ENCODE data around the gene PTPRN2. TPM values are rescaled to one million over a fixed set of nuclear protein-coding genes. Genes with fewer than 3 reads are reported as not detected.

Gene PTPRN2
- total RNA-seq, 1 experiment from 2014 or later: 4.4 TPM

- no peak for DNase-seq (ENCODE audit: low spot score)
These were observed 320.5 kb downstream of the PTPRN2 start for GRCh38 chr7:158266817-158267741.

DNA sequence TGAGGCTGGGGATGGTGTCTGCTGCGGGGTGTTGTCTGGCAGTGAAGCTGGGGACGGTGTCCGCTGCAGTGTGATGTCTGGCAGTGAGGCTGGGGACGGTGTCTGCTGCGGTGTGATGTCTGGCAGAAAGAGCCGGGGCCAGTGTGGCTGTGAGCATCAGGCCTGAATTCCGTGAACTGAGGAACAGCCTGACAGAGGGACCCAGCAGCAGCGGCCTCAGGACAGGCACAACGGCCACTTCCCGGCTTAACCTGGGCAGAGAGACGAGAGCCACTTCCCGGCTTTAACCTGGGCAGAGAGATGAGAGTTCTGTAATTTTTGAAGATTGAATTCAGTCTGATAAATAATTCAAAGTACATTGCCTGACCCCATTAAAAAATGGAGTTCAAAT lies 321.2 kb downstream of the PTPRN2 start:
- no peak for DNase-seq (ENCODE audit: low spot score)

DNA sequence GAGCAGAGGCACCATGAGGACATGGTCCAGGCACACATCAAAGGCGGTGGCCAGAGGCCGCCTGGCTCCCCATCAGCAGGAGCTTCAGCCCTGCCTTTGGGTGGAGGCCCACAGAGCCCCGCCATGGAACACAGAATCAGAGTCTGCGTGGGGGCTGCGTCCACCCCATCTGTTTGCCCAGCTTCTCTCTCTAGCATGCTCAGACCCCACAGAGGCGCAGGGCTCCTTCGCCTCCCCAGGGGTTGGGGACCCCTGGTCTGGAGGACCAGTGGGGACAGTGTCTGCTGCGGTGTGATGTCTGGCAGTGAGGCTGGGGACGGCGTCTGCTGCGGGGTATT lies 321.9 kb downstream of the PTPRN2 start:
- DNase-seq (ENCODE audit: low spot score): no peak

DNA sequence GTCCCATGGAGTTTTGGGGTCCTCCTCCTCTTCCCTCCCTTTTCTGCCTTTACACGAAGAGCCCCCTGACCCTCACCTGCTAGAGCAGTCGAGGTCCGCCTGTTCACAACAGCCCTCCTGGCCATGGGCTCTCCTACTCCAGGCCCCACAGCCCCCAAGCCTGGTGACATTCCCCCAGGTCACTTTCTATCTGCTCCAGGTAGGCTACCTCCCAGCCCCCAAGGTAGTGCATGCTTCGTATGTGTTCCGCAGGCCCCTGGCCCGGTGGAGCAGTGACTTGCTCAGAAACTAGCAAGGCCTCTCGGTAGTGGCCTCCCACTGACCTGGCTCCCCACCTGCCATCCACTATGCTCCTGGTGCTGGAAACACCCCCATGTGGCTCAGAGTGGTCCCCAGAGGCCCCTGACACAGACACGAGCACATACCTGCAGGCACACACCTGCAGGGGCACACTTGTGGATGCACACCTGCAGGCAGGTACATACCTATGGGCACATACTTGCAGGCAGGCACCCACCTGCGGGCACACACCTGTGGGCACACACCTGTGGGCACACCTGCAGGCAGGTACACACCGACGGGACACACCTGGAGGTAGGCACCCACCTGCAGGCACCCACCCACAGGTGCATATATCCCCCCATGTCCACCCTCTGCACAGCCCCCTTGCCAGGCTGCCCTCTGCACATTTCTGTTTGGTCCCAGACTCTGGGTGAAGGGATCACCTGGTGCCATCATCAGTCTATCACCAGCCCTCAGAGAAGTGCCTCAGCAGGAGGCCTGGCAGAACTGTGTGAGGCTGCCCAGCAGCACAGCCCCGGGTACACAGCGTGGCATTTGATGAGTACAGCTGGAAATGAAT lies 322.5 kb downstream of the PTPRN2 start:
- no peak for DNase-seq (ENCODE audit: low spot score)

DNA sequence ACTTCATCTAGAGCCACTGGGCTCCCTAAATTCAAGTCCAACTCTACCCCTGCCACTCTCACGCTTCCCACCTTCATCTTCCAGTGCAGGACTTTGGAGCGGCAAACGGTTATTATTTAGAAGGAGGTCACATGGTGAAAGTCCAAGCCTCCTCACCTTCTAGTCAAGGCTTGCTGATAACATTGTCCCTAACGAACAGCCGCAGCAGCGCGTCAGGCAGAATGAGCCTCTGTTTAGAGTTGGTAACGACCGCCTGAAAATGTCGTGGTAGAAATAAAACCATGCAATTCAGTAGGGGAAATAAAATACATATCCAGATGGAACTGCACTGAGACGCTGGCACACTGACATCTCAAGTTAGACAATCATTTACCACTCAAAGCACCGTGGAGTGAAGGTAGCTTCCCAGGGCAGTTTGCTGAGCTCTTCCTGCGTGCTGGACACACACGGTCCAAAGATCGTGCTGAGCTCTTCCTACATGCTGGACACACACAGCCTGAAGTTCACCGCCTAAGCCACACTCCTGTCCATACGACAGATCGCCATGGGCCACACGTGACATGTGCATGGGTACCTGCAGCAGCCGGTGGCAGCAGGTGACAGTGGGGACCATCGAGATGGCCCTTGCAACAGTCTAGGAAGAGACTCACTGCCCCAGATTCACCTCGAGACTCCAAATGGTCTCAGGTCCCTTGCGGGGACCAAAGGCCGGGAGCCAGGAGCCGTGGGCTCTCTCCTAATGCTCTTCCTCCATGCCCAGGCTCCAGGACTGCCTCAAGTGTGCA lies 323.5 kb downstream of the PTPRN2 start:
- DNase-seq (ENCODE audit: low spot score): no peak

DNA sequence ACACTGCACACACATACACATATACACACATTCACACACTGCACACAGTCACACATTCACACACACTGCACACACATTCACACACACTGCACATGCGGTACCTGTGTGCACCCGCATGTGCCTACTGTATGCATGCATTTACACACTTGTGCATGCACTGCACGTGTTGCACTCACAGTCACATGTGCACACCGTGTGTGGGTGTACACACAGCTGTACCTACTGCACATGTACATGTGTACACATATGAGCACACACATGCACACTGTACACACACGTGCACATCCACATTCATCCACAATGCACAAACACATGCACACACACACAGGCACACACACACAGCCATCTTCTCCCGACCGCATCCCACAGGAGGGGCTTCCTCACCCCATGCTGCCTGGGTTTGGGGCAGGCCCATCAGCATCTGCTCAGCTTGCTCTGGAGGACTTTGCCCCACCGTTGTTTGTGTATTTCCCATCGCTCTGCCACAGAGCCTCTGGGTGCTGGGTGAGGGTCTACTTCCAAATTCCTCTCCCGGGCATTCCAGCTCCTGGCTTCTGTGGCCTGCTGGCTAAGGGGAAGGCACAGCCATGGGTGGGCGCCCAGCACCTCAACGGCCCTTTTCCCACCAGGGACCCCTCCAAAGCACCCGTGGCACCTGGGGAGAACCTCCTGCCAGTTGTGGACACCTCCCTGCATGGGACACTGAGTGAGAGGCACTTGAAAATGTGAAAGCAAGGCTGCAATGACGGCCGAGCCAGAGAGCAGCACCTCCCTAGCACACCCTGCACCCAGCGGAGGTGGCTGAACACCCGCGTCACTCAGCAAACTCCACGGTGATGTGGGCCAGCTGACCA lies 324.3 kb downstream of the PTPRN2 start:
- no peak for DNase-seq (ENCODE audit: low spot score)

- no peak for DNase-seq (ENCODE audit: low spot score)
These were observed 325.1 kb downstream of the PTPRN2 start for GRCh38 chr7:158262284-158263109.

DNA sequence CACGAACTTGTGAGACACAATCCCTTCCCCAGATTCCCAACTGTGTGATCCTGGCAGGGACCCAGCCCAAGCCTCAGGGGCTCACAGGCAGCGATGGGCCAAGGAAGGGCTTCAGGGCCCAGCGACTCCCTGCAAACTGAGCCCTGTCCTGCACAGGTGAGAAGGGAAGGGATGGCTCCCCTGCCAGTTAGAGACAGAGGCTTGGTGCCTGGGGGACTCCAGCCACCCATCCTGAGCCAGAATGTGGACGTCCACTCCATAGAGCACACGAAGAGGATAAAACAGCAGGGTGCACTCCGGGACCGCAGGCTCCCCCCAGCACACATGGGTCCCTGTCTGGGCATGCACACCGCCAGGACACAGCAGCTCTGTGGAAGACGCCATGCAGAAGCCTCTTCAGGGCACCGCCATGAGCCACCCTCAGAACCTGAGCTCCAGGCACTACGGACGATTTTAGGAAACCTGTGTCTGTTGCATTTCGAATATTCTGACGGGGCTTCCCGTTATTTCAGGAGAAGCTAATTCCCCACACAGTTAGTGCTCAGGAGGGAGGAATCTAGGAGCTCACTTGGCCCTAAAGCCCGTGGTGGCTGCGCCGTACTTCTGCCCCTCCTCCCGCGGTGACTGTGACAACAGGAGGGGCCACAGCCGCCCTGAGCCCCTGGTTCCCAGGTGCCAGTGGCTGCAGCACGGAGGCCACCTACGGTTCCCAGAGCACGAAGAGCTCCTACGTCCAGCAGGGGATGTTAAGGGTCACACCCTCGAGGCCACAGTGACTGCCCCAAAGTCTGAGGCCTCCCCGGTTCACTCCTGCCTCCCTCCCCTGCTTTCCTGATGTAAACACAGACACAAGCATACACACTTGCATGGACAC lies 326.0 kb downstream of the PTPRN2 start:
- DNase-seq (ENCODE audit: low spot score): no peak

GRCh38 chr7:158260567-158261361 lies 326.9 kb downstream of the PTPRN2 start:
- DNase-seq (ENCODE audit: low spot score): no peak

DNA sequence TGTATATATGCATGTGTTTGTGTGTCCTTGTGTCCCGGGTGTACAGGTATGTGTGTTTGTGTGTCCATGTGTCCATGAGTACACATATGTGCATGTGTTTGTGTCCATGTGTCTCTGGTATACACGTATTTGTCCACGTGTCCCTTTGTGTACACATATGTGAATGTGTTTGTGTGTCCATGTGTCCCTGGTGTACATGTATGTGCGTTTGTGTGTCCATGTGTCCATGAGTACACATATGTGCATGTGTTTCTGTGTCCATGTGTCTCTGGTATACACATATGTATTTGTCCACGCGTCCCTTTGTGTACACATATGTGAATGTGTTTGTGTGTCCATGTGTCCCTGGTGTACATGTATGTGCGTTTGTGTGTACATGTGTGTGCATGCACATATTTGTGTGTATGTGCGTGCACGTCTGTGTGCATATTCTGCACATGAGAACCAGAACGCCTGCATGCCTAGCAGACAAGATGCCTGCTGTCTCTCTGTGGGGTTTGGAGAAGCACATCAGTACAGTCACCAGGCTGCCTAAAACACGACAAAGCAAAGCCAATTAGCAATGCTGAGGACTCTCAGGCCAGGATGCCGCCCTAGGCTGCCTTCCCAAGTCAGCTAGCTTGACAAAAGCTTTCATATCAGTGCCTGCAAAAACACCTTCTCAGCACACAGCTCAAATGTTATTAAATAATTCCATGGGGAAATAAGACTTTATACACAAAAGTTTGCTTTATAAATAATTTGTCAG lies 327.8 kb downstream of the PTPRN2 start:
- no peak for DNase-seq (ENCODE audit: low spot score)

- DNase-seq (ENCODE audit: low spot score): no peak
These were observed 328.5 kb downstream of the PTPRN2 start for GRCh38 chr7:158259141-158259540.

DNA sequence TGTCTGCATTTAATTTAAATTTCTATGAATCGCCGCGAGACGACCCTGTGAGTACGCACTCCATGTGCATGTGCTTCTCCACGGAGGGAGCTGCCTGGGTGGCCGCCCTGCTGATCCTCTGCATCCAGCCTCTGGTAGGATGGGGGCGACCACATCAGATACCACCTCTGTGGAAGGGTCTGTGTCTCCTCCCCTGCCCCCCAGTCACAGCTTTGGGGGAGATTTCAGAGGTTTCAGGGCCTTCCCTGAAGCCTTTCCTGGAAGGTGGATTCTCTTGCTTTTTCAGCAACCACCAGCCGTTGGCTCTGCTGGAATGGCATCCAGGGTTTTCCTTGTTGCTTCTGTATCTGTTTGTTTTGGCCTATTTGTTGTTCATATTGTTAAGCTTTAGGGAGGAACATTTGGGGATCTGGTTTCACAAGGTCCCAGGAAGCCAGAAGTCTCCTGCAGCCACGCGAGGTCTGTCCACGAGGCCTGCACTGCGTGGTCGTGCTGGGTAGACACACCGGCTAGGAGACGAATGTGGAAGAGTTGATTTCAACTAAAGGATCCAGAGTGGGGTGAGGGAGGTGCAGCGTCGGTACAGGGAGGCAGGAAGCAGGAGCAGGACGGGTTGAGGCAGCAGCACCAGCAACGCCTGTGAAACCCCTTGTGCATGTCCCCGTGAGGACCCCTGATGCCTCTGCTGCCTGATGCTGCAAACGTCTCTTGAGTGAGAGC lies 329.1 kb downstream of the PTPRN2 start:
- no peak for DNase-seq (ENCODE audit: low spot score)

- no peak for DNase-seq (ENCODE audit: low spot score)
These were observed 329.9 kb downstream of the PTPRN2 start for GRCh38 chr7:158257516-158258410.

- DNase-seq (ENCODE audit: low spot score): no peak
These were observed 330.6 kb downstream of the PTPRN2 start for GRCh38 chr7:158257001-158257400.

DNA sequence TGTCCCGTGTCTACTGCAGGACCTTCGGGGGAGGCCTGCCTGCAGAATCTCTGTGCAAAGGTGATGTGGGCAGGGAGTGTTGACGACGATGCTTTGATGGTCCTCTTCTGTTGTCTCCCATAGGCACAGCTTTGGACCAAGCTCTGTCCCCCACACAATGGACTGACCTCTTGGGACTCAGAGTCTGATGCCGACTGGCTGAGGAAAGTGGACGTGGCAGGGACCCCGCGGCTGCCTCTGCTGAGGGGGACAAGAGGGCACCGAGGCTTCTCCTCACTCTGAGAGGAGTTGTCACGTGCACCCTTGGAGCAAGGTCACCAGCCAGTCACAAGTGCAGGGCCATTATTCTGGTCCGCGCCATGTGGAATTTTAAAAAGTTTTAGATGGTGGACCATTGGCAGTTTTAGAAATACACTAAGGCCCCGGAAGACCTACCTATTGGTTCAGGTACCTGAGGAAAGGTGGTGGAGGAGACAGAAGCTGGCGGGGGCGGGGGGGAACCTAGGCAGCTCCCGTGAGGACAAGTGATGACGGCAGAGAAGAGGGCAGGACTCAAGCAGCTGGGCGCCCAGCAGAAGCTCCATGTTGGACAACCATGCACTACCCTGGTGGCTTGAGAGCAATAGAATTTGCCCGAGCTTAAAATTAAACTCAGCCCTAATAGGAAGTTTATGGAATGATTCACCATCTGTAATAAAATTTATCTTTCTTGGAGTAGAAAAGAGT lies 331.4 kb downstream of the PTPRN2 start:
- DNase-seq (ENCODE audit: low spot score): no peak
